Activated naive CD4-positive, alpha-beta T cell treated with anti-CD3 and anti-CD28 coated beads for 36 hours (primary cell): Measurements from ENCODE around the gene DIP2C. TPM values are rescaled to one million over a fixed set of nuclear protein-coding genes. Genes with fewer than 3 reads are reported as not detected.

ENCODE experiments used
- CTCF ChIA-PET: fragments of 350-600 bp; sonication (Branson Sonifier 250); formaldehyde crosslinking; loops from one replicate; lab custom pipeline; 2021; ENCODE audit warnings: antibody characterized with exemption; lab: Charles Lee
- DNase-seq: peaks from one replicate; pipeline ENCODE4 v3.0.0-alpha.2; 2020
- H3K27ac Mint-ChIP-seq: one replicate; pipeline ENCODE4 v1.8.0; 2021; ENCODE audit warnings: mild to moderate bottlenecking, mixed read lengths
- H3K27me3 Mint-ChIP-seq: one replicate; pipeline ENCODE4 v1.8.0; 2021; ENCODE audit warnings: low read depth, mixed read lengths
- H3K36me3 Mint-ChIP-seq: one replicate; pipeline ENCODE4 v1.8.0; 2021; ENCODE audit warnings: low read depth, mixed read lengths
- H3K4me1 Mint-ChIP-seq: one replicate; pipeline ENCODE4 v1.8.0; 2021; ENCODE audit warnings: low read depth, mixed read lengths
- H3K4me3 Mint-ChIP-seq: one replicate; pipeline ENCODE4 v1.8.0; 2021; ENCODE audit warnings: mild to moderate bottlenecking, moderate library complexity, mixed read lengths
- H3K9me3 Mint-ChIP-seq: one replicate; pipeline ENCODE4 v1.8.0; 2021; ENCODE audit warnings: mixed read lengths
- intact Hi-C: fragments of 100-400 bp; cut with micrococcal nuclease; formaldehyde crosslinking; loops from one replicate; pipeline ENCODE4 v1.15.1; 2023
- total RNA-seq, 2 experiments: library from RNA; stranded (reverse); gene quantifications; one replicate each; pipeline ENCODE4 v1.2.3, GENCODE V29; 2021

DIP2C gene
- total RNA-seq, 2 experiments from 2014 or later = 0.67 to 0.91 TPM

DNA sequence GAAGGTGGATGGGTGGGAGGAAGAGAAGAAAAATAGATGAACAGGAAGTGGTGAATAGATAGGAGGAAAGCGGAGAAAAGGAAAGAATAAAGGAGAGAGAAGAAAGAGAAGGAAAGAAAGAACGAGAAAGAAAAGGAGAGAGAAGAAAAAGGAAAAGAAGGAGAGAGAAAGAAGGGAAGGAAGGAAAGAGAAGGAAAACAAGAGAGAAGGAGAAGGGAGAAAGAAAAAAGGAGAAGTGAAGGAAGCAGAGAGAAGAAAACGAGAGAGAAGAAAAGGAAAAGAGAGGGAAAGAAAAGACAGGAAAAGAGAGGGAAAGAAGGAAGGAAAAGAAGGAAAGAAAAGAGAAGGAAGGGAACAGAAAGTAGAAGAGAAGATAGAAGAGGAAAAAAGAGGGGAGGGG is 211.8 kb downstream of the DIP2C start:
- no peaks in the 10 kb centered on the region for H3K27me3 Mint-ChIP-seq
- no peak overlapping the region for H3K27ac Mint-ChIP-seq
- peaks cover 8% of the 10 kb centered on the region for H3K4me1 Mint-ChIP-seq
- no peak overlapping the region for H3K4me3 Mint-ChIP-seq
- H3K9me3 Mint-ChIP-seq = peaks cover 18% of the 10 kb centered on the region
- intact Hi-C loops = no loop called here
- no peak for DNase-seq
- CTCF ChIA-PET = no interaction called here
- H3K36me3 Mint-ChIP-seq = peaks cover 4% of the 10 kb centered on the region

GRCh38 chr10:476455-476780 is 213.1 kb downstream of the DIP2C start:
- peaks cover 6% of the 10 kb centered on the region for H3K4me1 Mint-ChIP-seq
- no peak overlapping the region for H3K27ac Mint-ChIP-seq
- CTCF ChIA-PET = no interaction called here
- no peak for DNase-seq
- H3K4me3 Mint-ChIP-seq = no peak overlapping the region
- no peaks in the 10 kb centered on the region for H3K27me3 Mint-ChIP-seq
- H3K36me3 Mint-ChIP-seq = peaks cover 4% of the 10 kb centered on the region
- peaks cover 19% of the 10 kb centered on the region for H3K9me3 Mint-ChIP-seq
- intact Hi-C loops = no loop called here

DNA sequence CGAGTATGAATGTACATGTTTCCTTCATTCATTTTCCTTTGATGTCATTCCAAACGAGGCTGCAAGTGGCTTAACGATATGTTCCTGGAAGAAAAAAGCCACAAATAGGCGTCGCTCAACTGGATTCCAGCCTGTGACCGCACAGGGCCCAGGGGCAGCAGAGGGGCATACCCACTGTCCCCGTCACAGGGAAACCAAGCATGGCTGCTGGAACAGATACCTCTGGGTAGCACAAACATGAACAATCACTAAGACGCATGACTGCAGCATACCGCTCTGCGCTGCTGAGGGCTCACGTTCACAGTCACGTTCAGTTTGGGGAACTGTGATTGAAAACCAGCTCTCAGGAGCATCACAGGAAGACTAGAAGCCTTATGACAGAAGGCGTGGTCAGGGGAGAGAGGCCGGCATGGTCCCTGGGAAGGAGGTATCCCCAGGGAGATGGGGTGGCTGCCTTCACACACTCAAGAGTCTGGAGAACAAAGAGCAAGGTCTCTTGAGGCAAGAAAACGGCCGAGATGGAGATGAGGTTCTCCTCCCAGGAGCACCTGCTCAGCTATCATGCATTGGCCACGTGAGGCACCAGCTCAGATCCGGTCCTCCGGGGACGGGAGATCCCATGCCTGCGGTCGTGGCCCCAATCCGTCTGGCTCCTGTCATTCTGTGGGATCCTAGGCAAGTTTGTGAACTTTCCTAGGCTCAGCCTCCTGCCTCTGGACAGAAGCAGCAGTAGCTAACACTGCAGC is 213.6 kb downstream of the DIP2C start:
- no peak overlapping the region for H3K4me3 Mint-ChIP-seq
- no peak overlapping the region for H3K27ac Mint-ChIP-seq
- H3K36me3 Mint-ChIP-seq = peaks cover 4% of the 10 kb centered on the region
- H3K9me3 Mint-ChIP-seq = peaks cover 19% of the 10 kb centered on the region
- intact Hi-C loops = no loop called here
- CTCF ChIA-PET = no interaction called here
- DNase-seq = no peak
- peaks cover 7% of the 10 kb centered on the region for H3K4me1 Mint-ChIP-seq
- no peaks in the 10 kb centered on the region for H3K27me3 Mint-ChIP-seq

DNA sequence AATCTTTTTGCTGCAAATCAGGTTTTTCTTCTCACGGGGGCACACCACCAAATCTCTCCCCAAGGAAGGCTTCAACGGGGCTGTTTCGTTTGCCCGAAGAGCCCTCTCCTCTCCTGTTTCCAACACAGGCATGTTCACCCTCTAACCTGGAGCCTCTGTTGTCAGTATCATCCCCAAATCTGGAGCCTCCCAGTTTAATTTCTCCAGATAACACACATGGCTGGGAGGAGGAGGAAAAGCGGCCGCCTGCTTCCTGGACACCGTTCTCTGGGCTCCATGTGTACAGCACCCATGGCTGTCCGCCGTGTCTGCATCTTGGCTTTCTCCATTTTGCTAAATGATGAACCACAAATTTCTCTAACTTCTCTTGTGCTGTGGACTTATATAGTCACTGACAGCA is 214.5 kb downstream of the DIP2C start:
- Mint-ChIP-seq H3K4me3 (no peak overlapping the region), H3K27ac (no peak overlapping the region), H3K4me1 (peaks cover 17% of the 10 kb centered on the region), H3K36me3 (peaks cover 6% of the 10 kb centered on the region), H3K27me3 (no peaks in the 10 kb centered on the region), H3K9me3 (peaks cover 19% of the 10 kb centered on the region)
- intact Hi-C loops = no loop called here
- no peak for DNase-seq
- CTCF ChIA-PET = no interaction called here

- CTCF ChIA-PET = no interaction called here
- intact Hi-C loops = no loop called here
- Mint-ChIP-seq H3K27me3 (no peaks in the 10 kb centered on the region), H3K27ac (no peak overlapping the region), H3K4me1 (peaks cover 22% of the 10 kb centered on the region), H3K9me3 (peaks cover 19% of the 10 kb centered on the region), H3K4me3 (no peak overlapping the region), H3K36me3 (peaks cover 6% of the 10 kb centered on the region)
- no peak for DNase-seq
Observed at GRCh38 chr10:474406-474805, 215.1 kb downstream of the DIP2C start.

GRCh38 chr10:472241-472910 is 217.1 kb downstream of the DIP2C start:
- H3K9me3 Mint-ChIP-seq = peaks cover 19% of the 10 kb centered on the region
- no peak for DNase-seq
- no peak overlapping the region for H3K27ac Mint-ChIP-seq
- CTCF ChIA-PET = no interaction called here
- peaks cover 26% of the 10 kb centered on the region for H3K4me1 Mint-ChIP-seq
- H3K27me3 Mint-ChIP-seq = no peaks in the 10 kb centered on the region
- no peak overlapping the region for H3K4me3 Mint-ChIP-seq
- H3K36me3 Mint-ChIP-seq = peaks cover 6% of the 10 kb centered on the region
- intact Hi-C loops = no loop called here

DNA sequence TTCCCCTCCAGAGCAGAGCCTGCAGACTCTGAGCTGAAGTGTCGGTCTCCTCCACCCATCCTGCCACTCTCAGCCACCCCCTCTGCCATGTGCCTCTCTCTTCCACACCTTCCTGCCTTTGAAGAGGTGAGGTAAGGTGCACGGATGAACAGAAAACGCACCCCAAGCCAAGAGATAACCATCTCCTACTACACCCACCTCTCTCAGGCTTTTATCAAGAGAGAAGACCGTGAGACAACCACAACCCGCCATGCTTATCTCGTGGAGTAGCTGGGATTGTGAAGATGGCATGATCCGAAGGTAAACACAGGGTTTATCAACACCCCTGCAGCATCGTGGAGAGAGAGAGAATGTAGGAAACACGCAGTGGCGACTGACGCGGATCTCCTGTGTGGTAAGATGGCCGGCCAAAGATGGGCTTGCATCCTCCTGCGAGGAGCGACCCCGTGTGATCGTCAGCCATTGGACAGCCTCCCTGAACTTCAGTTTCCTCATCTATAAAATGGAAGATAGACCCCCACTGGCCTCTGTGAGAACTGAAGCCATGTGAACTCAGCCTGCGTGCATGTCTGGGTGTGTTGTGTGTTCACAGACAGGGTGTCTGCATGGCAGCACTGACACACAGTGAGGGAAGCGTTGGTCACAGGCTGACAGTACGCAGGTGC is 219.0 kb downstream of the DIP2C start:
- peaks cover 5% of the 10 kb centered on the region for H3K36me3 Mint-ChIP-seq
- H3K9me3 Mint-ChIP-seq = peaks cover 15% of the 10 kb centered on the region
- CTCF ChIA-PET = interaction anchor here (0.8 kb wide), 1 partner anchor 334 kb away, joined by 4 read pairs; no protein-coding TSS in a partner anchor
- intact Hi-C loops = loop anchor here (1.0 to 2.0 kb wide), 2 partner anchors 20 to 292 kb away; no protein-coding TSS in a partner anchor
- no peaks in the 10 kb centered on the region for H3K27me3 Mint-ChIP-seq
- peak overlapping the region; percentile 58 for H3K4me3 Mint-ChIP-seq
- H3K4me1 Mint-ChIP-seq = peaks cover 22% of the 10 kb centered on the region
- DNase-seq = peak; percentile 68
- H3K27ac Mint-ChIP-seq = peak overlapping the region; percentile 10

- Mint-ChIP-seq H3K27me3 (no peaks in the 10 kb centered on the region), H3K27ac (no peak overlapping the region), H3K4me1 (peaks cover 22% of the 10 kb centered on the region), H3K9me3 (peaks cover 15% of the 10 kb centered on the region), H3K36me3 (peaks cover 5% of the 10 kb centered on the region), H3K4me3 (peak overlapping the region; percentile 58)
- intact Hi-C loops = loop anchor here (1.0 to 2.0 kb wide), 2 partner anchors 19 to 292 kb away; no protein-coding TSS in a partner anchor
- no peak for DNase-seq
- CTCF ChIA-PET = interaction anchor here (0.8 kb wide), 1 partner anchor 334 kb away, joined by 4 read pairs; no protein-coding TSS in a partner anchor
Observed at GRCh38 chr10:469947-470338, 219.5 kb downstream of the DIP2C start.

GRCh38 chr10:459743-460142 is 229.7 kb downstream of the DIP2C start:
- intact Hi-C loops = no loop called here

DNA sequence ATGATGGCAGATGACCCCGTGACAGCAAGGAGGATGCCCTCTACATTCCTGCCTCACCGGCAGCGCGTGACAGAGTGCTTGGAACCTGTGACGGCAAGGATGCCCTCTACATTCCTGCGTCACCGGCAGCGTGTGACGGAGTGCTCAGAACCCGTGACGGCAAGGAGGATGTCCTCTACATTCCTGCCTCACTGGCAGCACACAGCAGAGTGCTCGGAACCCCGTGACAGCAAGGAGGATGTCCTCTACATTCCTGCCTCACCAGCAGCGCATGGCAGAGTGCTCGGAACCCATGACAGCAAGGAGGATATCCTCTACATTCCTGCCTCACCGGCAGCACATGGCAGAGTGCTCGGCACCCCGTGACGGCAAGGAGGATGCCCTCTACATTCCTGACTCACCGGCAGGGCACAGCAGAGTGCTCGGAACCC is 231.0 kb downstream of the DIP2C start:
- intact Hi-C loops = no loop called here
- no peak for DNase-seq
- CTCF ChIA-PET = no interaction called here
- Mint-ChIP-seq H3K4me3 (no peak overlapping the region), H3K4me1 (peaks cover 24% of the 10 kb centered on the region), H3K36me3 (no peaks in the 10 kb centered on the region), H3K27me3 (no peaks in the 10 kb centered on the region), H3K27ac (no peak overlapping the region), H3K9me3 (no peaks in the 10 kb centered on the region)

More at GRCh38 chr10:459743-460142, 229.7 kb downstream of the DIP2C start:
- Mint-ChIP-seq H3K27me3 (no peaks in the 10 kb centered on the region), H3K27ac (no peak overlapping the region), H3K4me1 (peaks cover 13% of the 10 kb centered on the region), H3K36me3 (no peaks in the 10 kb centered on the region), H3K4me3 (no peak overlapping the region), H3K9me3 (no peaks in the 10 kb centered on the region)
- DNase-seq = no peak
- CTCF ChIA-PET = no interaction called here

- no peaks in the 10 kb centered on the region for H3K27me3 Mint-ChIP-seq
- CTCF ChIA-PET = no interaction called here
- no peaks in the 10 kb centered on the region for H3K36me3 Mint-ChIP-seq
- no peak overlapping the region for H3K4me3 Mint-ChIP-seq
- intact Hi-C loops = no loop called here
- no peaks in the 10 kb centered on the region for H3K9me3 Mint-ChIP-seq
- H3K4me1 Mint-ChIP-seq = peaks cover 42% of the 10 kb centered on the region
- H3K27ac Mint-ChIP-seq = no peak overlapping the region
- DNase-seq = no peak
Observed at GRCh38 chr10:456486-456885, 233.0 kb downstream of the DIP2C start.

- Mint-ChIP-seq H3K9me3 (no peaks in the 10 kb centered on the region), H3K36me3 (no peaks in the 10 kb centered on the region), H3K4me3 (peak overlapping the region; percentile 61), H3K4me1 (peaks cover 56% of the 10 kb centered on the region), H3K27me3 (no peaks in the 10 kb centered on the region), H3K27ac (peak overlapping the region; percentile 80)
- DNase-seq = peak; percentile 58
- intact Hi-C loops = no loop called here
- CTCF ChIA-PET = interaction anchor here (1.0 kb wide), 1 partner anchor 18 kb away, joined by 3 read pairs; no protein-coding TSS in a partner anchor
Observed at GRCh38 chr10:454860-455259, 234.6 kb downstream of the DIP2C start.
